SH-SY5Y (cell line): ENCODE data around the gene HOXC13.

Experiments
- GATA2 ChIP-seq: IDR thresholded peaks from 2 replicates; pipeline ENCODE4 v1.6.1; 2011; ENCODE audit warnings: mild to moderate bottlenecking, low read depth, low read length
- GATA3 ChIP-seq: IDR thresholded peaks from 2 replicates; pipeline ENCODE4 v1.6.1; 2011; ENCODE audit warnings: low read depth, mild to moderate bottlenecking, low read length, moderate library complexity

- TF ChIP-seq GATA2 (no peak), GATA3 (no peak)
Measured at GRCh38 chr12:53966385-53967133, 27.9 kb downstream of the HOXC13 start.
